Measurements from ENCODE around the gene AGBL5. TPM values are rescaled to one million over a fixed set of nuclear protein-coding genes. Genes with fewer than 3 reads are reported as not detected.

AGBL5 gene
- total and polyA plus RNA-seq, 2 of the 13 experiments (the other 11 are each of a cell fraction or from before 2014, with no cell fraction given), result 55.9 to 73.3 TPM

DNA sequence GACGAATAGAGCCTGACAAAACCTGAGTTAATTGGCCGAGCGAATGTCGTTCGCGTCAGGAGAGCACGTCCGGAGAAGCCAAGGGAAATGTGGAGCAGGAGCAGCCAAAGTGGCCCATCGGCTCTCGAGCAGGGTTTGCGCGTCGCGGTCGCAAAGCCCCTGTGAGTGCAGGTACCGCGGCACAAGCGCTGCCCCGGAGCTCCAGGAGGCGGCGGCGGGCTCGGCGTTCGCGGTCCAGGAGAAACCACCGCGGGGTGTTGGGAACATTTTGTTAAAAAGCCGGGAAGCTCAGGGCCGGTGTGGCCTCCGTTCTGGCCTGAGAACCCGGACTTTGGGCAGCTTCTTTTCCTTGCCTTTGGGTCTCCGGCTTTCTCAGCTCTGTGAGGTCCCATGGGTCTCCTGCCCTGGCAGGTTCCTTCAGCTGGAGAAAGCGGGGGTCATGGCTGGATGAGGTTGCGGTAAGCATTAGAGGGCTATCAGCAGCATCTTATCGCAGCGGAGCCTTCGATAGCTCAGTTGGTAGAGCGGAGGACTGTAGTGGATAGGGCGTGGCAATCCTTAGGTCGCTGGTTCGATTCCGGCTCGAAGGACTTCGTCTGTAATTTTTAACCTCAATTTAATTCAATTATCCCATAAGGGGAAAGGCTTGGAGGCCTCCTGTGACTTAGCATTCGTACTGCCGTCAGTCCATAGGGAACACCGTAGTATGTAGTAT lies 1.0 kb upstream of the AGBL5 start (continued):
- TF ChIP-seq, protein P1, sequence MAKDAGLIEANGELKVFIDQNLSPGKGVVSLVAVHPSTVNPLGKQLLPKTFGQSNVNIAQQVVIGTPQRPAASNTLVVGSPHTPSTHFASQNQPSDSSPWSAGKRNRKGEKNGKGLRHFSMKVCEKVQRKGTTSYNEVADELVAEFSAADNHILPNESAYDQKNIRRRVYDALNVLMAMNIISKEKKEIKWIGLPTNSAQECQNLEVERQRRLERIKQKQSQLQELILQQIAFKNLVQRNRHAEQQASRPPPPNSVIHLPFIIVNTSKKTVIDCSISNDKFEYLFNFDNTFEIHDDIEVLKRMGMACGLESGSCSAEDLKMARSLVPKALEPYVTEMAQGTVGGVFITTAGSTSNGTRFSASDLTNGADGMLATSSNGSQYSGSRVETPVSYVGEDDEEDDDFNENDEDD (CRISPR knock-in tag; IDR thresholded peaks at IDR 0.05; ENCODE audit: borderline replicate concordance), result peak; percentile 51; the same call in 1 of the 2 replicates
- TF ChIP-seq SUZ12 (IDR thresholded peaks at IDR 0.05; ENCODE audit: low read depth, low read length) (no peak), PRMT3 (CRISPR knock-in tag; IDR thresholded peaks at IDR 0.05; ENCODE audit: borderline replicate concordance, low read depth) (no peak; the same call in 1 of the 2 replicates), FOXK1 (CRISPR knock-in tag; IDR thresholded peaks at IDR 0.05; ENCODE audit: borderline replicate concordance, low read depth) (peak; percentile 33), ZNF644 (CRISPR knock-in tag; IDR thresholded peaks at IDR 0.05; ENCODE audit: low read depth) (0 out of 2 replicates have a peak, but pooled peaks have one; percentile 25), ZFP36 (IDR thresholded peaks at IDR 0.05; ENCODE audit: borderline replicate concordance, low read depth, low read length, partially characterized antibody) (peak; percentile 52), MBD4 (IDR thresholded peaks at IDR 0.05; ENCODE audit: borderline replicate concordance, low read length) (no peak), ATRX (CRISPR knock-in tag; IDR thresholded peaks at IDR 0.05; ENCODE audit: borderline replicate concordance) (no peak), KLF16 (CRISPR knock-in tag; IDR thresholded peaks at IDR 0.05) (peak in 1 of 2 experiments; percentile 79; a peak in 2 of 4 replicates), SP140L (CRISPR knock-in tag; IDR thresholded peaks at IDR 0.05; ENCODE audit: borderline replicate concordance) (0 out of 2 replicates have a peak, but pooled peaks have one; percentile 65), RBAK (CRISPR knock-in tag; IDR thresholded peaks at IDR 0.05) (no peak; the same call in 1 of the 2 replicates), SCMH1 (CRISPR knock-in tag; IDR thresholded peaks at IDR 0.05; ENCODE audit: borderline replicate concordance) (no peak), TAF1 (CRISPR knock-in tag; IDR thresholded peaks at IDR 0.05) (peak; percentile 73; the same call in 1 of the 2 replicates), KMT2A (CRISPR knock-in tag; IDR thresholded peaks at IDR 0.05) (peak; percentile 79; the same call in 1 of the 2 replicates), ZSCAN31 (CRISPR knock-in tag; IDR thresholded peaks at IDR 0.05; ENCODE audit: low read depth) (peak; percentile 75; the same call in 1 of the 2 replicates)
- TF ChIP-seq, protein P2, sequence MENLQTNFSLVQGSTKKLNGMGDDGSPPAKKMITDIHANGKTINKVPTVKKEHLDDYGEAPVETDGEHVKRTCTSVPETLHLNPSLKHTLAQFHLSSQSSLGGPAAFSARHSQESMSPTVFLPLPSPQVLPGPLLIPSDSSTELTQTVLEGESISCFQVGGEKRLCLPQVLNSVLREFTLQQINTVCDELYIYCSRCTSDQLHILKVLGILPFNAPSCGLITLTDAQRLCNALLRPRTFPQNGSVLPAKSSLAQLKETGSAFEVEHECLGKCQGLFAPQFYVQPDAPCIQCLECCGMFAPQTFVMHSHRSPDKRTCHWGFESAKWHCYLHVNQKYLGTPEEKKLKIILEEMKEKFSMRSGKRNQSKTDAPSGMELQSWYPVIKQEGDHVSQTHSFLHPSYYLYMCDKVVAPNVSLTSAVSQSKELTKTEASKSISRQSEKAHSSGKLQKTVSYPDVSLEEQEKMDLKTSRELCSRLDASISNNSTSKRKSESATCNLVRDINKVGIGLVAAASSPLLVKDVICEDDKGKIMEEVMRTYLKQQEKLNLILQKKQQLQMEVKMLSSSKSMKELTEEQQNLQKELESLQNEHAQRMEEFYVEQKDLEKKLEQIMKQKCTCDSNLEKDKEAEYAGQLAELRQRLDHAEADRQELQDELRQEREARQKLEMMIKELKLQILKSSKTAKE (CRISPR knock-in tag; IDR thresholded peaks at IDR 0.05; ENCODE audit: borderline replicate concordance), result peak; percentile 7; the same call in 1 of the 2 replicates
- TF ChIP-seq, protein P3, sequence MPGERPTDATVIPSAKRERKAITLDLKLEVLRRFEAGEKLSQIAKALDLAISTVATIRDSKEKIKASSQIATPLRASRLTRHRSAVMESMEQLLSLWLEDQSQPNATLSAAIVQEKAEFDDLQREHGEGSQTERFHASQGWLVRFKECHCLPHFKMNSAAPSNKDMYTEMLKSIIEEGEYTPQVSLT (CRISPR knock-in tag; IDR thresholded peaks at IDR 0.05; ENCODE audit: borderline replicate concordance, low read depth), result no peak
- TF ChIP-seq, protein P4, sequence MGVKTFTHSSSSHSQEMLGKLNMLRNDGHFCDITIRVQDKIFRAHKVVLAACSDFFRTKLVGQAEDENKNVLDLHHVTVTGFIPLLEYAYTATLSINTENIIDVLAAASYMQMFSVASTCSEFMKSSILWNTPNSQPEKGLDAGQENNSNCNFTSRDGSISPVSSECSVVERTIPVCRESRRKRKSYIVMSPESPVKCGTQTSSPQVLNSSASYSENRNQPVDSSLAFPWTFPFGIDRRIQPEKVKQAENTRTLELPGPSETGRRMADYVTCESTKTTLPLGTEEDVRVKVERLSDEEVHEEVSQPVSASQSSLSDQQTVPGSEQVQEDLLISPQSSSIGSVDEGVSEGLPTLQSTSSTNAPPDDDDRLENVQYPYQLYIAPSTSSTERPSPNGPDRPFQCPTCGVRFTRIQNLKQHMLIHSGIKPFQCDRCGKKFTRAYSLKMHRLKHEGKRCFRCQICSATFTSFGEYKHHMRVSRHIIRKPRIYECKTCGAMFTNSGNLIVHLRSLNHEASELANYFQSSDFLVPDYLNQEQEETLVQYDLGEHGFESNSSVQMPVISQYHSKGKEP (CRISPR knock-in tag; IDR thresholded peaks at IDR 0.05), result 0 out of 2 replicates have a peak, but pooled peaks have one; percentile 57
- TF ChIP-seq, protein P5, sequence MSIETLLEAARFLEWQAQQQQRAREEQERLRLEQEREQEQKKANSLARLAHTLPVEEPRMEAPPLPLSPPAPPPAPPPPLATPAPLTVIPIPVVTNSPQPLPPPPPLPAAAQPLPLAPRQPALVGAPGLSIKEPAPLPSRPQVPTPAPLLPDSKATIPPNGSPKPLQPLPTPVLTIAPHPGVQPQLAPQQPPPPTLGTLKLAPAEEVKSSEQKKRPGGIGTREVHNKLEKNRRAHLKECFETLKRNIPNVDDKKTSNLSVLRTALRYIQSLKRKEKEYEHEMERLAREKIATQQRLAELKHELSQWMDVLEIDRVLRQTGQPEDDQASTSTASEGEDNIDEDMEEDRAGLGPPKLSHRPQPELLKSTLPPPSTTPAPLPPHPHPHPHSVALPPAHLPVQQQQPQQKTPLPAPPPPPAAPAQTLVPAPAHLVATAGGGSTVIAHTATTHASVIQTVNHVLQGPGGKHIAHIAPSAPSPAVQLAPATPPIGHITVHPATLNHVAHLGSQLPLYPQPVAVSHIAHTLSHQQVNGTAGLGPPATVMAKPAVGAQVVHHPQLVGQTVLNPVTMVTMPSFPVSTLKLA (IDR thresholded peaks at IDR 0.05), result no peak

Data from HepG2 (cell line).